Breast epithelium (tissue), 3 donors: ENCODE data around the gene KRTAP5-7.

ENCODE experiments used
- CTCF ChIP-seq, 3 donors: fragments of 450-650 bp; IDR thresholded peaks; one replicate each; pipeline ENCODE4 v1.5.1; 2016 to 2017; ENCODE audit warnings: antibody characterized with exemption in 3 of 3, mild to moderate bottlenecking in 3 of 3, moderate library complexity in 3 of 3
- POLR2AphosphoS5 ChIP-seq, 3 donors: sonication (generic); formaldehyde crosslinking; IDR thresholded peaks; one replicate each; pipeline ENCODE4 v1.6.1; 2017; ENCODE audit warnings: antibody characterized with exemption in 3 of 3

GRCh38 chr11:71482746-71483364, 44.2 kb upstream of the KRTAP5-7 start:
- TF ChIP-seq POLR2AphosphoS5 (IDR thresholded peaks at IDR 0.05): no peak
- TF ChIP-seq CTCF (IDR thresholded peaks at IDR 0.05): no peak
